HepG2 (cell line): ENCODE results near the gene TECPR1. TPM values are rescaled to one million over a fixed set of nuclear protein-coding genes. Genes with fewer than 3 reads are reported as not detected.

Experiments
- ATAD3A ChIP-seq: sonication (generic); formaldehyde crosslinking; IDR thresholded peaks from 2 replicates; pipeline ENCODE4 v1.4.0; 2020; ENCODE audit warnings: missing genetic modification reagents
- DNMT1 ChIP-seq: sonication (generic); formaldehyde crosslinking; IDR thresholded peaks from 2 replicates; pipeline ENCODE4 v1.5.1; 2020; ENCODE audit warnings: mild to moderate bottlenecking, missing genetic modification reagents
- DPF2 ChIP-seq: sonication (generic); formaldehyde crosslinking; IDR thresholded peaks from 2 replicates; pipeline ENCODE4 v1.4.0; 2020; ENCODE audit warnings: mild to moderate bottlenecking, low read depth, missing genetic modification reagents, borderline replicate concordance
- EED ChIP-seq: sonication (generic); formaldehyde crosslinking; IDR thresholded peaks from 2 replicates; pipeline ENCODE4 v1.5.0; 2020; ENCODE audit warnings: mild to moderate bottlenecking, missing genetic modification reagents
- HDAC1 ChIP-seq: sonication (generic); formaldehyde crosslinking; IDR thresholded peaks from 2 replicates; pipeline ENCODE4 v1.5.1; 2020; ENCODE audit warnings: mild to moderate bottlenecking, missing genetic modification reagents
- SALL1 ChIP-seq: sonication (generic); formaldehyde crosslinking; IDR thresholded peaks from 2 replicates; pipeline ENCODE4 v1.8.0; 2022; ENCODE audit warnings: mild to moderate bottlenecking, missing genetic modification reagents
- SATB2 ChIP-seq: sonication (generic); formaldehyde crosslinking; IDR thresholded peaks from 2 replicates; pipeline ENCODE4 v1.5.0; 2020; ENCODE audit warnings: missing genetic modification reagents
- STAT6 ChIP-seq: sonication (generic); formaldehyde crosslinking; IDR thresholded peaks from 2 replicates; pipeline ENCODE4 v1.4.0; 2020; ENCODE audit warnings: missing genetic modification reagents, mild to moderate bottlenecking, borderline replicate concordance
- TAF1 ChIP-seq: sonication (generic); formaldehyde crosslinking; IDR thresholded peaks from 2 replicates; pipeline ENCODE4 v1.4.0; 2020; ENCODE audit warnings: missing genetic modification reagents
- YEATS2 ChIP-seq: sonication (generic); formaldehyde crosslinking; IDR thresholded peaks from 2 replicates; pipeline ENCODE4 v1.4.0; 2020; ENCODE audit warnings: missing genetic modification reagents, borderline replicate concordance
- ZBTB25 ChIP-seq: IDR thresholded peaks from 2 replicates; pipeline ENCODE4 v1.6.1; 2018; ENCODE audit warnings: missing genetic modification reagents
- ZBTB4 ChIP-seq: sonication (generic); formaldehyde crosslinking; IDR thresholded peaks from 2 replicates; pipeline ENCODE4 v1.4.0; 2020; ENCODE audit warnings: missing genetic modification reagents, mild to moderate bottlenecking, borderline replicate concordance
- ZFP41 ChIP-seq: sonication (generic); formaldehyde crosslinking; IDR thresholded peaks from 2 replicates; pipeline ENCODE4 v1.4.0; 2020; ENCODE audit warnings: mild to moderate bottlenecking, missing genetic modification reagents, borderline replicate concordance
- ZNF18 ChIP-seq: sonication (generic); formaldehyde crosslinking; IDR thresholded peaks from 2 replicates; pipeline ENCODE4 v1.8.0; 2022; ENCODE audit warnings: mild to moderate bottlenecking, missing genetic modification reagents; ENCODE audit not compliant: insufficient replicate concordance
- ZNF329 ChIP-seq: sonication (generic); formaldehyde crosslinking; IDR thresholded peaks from 2 replicates; pipeline ENCODE4 v1.9.0; 2021; ENCODE audit warnings: low read depth, mild to moderate bottlenecking, missing genetic modification reagents
- ZNF550 ChIP-seq: sonication (generic); formaldehyde crosslinking; IDR thresholded peaks from 2 replicates; pipeline ENCODE4 v1.4.0; 2020; ENCODE audit warnings: mild to moderate bottlenecking, missing genetic modification reagents, borderline replicate concordance
- ZNF660 ChIP-seq: sonication (generic); formaldehyde crosslinking; IDR thresholded peaks from 2 replicates; pipeline ENCODE4 v1.5.1; 2020; ENCODE audit warnings: mild to moderate bottlenecking, low read depth, missing genetic modification reagents, borderline replicate concordance
- ZNF710 ChIP-seq: sonication (generic); formaldehyde crosslinking; IDR thresholded peaks from 2 replicates; pipeline ENCODE4 v1.5.0; 2020; ENCODE audit warnings: mild to moderate bottlenecking, missing genetic modification reagents, borderline replicate concordance
- polyA plus RNA-seq, 8 experiments: library from polyadenylated mRNA; depleted of rRNA in 3 of 8; stranded (reverse) in 7 of 8; unstranded in 1 of 8; fragments of >200 nt; fragmentation: Illumina TruSeq in 4 of 8; extraction: Trizol in 4 of 8; gene quantifications; 2 replicates each; pipeline versions ENCODE4 v1.2.1 to v1.2.3, GENCODE V29; 2011 to 2016; ENCODE audit warnings: low read depth in 4 of 8, missing spikeins in 1 of 8, mixed read lengths in 1 of 8; ENCODE audit not compliant: insufficient read depth in 1 of 8
- total RNA-seq, 5 experiments: library from RNA; depleted of rRNA; stranded (reverse); fragments of >200 nt; fragmentation: Illumina TruSeq; extraction: Trizol; gene quantifications; 2 replicates each; pipeline ENCODE4 v1.2.3, GENCODE V29; 2016; ENCODE audit warnings: low read depth in 1 of 5

Gene TECPR1
- total and polyA plus RNA-seq, 2 of the 13 experiments (the other 11 are each of a cell fraction or from before 2014, with no cell fraction given): 2.3 to 6.3 TPM

GRCh38 chr7:98300595-98301372, 48.8 kb upstream of the TECPR1 start (continued):
- TF ChIP-seq ZNF18 (CRISPR knock-in tag) (no peak), DNMT1 (no peak), ZFP41 (CRISPR knock-in tag) (no peak), ATAD3A (CRISPR knock-in tag) (no peak), HDAC1 (CRISPR knock-in tag) (peak; percentile 96), STAT6 (CRISPR knock-in tag) (no peak), DPF2 (no peak), TAF1 (no peak), ZNF329 (CRISPR knock-in tag) (no peak), YEATS2 (no peak; the same call in 1 of the 2 replicates), SATB2 (CRISPR knock-in tag) (no peak), ZBTB4 (CRISPR knock-in tag) (no peak; the same call in 1 of the 2 replicates), SALL1 (CRISPR knock-in tag) (peak; percentile 97), ZNF550 (no peak), EED (CRISPR knock-in tag) (no peak), ZNF710 (CRISPR knock-in tag) (peak; percentile 50; the same call in 1 of the 2 replicates), ZNF660 (CRISPR knock-in tag) (no peak), ZBTB25 (CRISPR knock-in tag) (no peak)
